Panc1 (cell line): ENCODE data around the gene SUPV3L1.

Experiments
- CTCF ChIP-seq: fragments of 450-650 bp; IDR thresholded peaks from 2 replicates; pipeline ENCODE4 v1.5.1; 2017; ENCODE audit warnings: mild to moderate bottlenecking
- SIN3A ChIP-seq: IDR thresholded peaks from 2 replicates; pipeline ENCODE4 v1.6.1; 2012; ENCODE audit warnings: low read depth, mild to moderate bottlenecking, low read length, moderate library complexity, borderline replicate concordance; ENCODE audit not compliant: insufficient read depth

- TF ChIP-seq SIN3A, result no peak
- no peak for TF ChIP-seq CTCF
Observed at GRCh38 chr10:69241575-69241974, 61.5 kb downstream of the SUPV3L1 start.
